ENCODE data around the gene ZBTB16.

Gene ZBTB16

GRCh38 chr11:114188851-114189570 is 129.5 kb downstream of the ZBTB16 start (continued):
- TF ChIP-seq ZNF394 (tag by site-specific recombination; IDR thresholded peaks at IDR 0.05; ENCODE audit: borderline replicate concordance) (no peak), AEBP2 (tag by site-specific recombination; IDR thresholded peaks at IDR 0.05; ENCODE audit: borderline replicate concordance) (no peak), ZNF549 (tag by site-specific recombination; IDR thresholded peaks at IDR 0.05) (no peak), SCRT1 (tag by site-specific recombination; IDR thresholded peaks at IDR 0.05; ENCODE audit: borderline replicate concordance) (no peak), ZNF426 (tag by site-specific recombination; IDR thresholded peaks at IDR 0.05) (no peak), ZNF76 (tag by site-specific recombination; IDR thresholded peaks at IDR 0.05; ENCODE audit: borderline replicate concordance, low read depth) (no peak)

- H3K27ac ChIP-seq (ENCODE audit: extremely low read depth, low read depth, low read length): no peak overlapping the region
- peaks cover 0 to 10% of the 10 kb centered on the region in 2 experiments; a peak in 1 of 3 replicates for H3K36me3 ChIP-seq (ENCODE audit: control insufficient read depth in 2 of 2, insufficient read depth in 1 of 2, low read length in 2 of 2)
- ChIA-PET CTCF (interaction anchor here (1.2 to 6.4 kb wide), 2 partner anchors 9 to 197 kb away, joined by 3 to 51 read pairs; no protein-coding TSS in a partner anchor), POLR2A (no interaction called here)
- TF ChIP-seq ZNF274 (IDR thresholded peaks at IDR 0.05; ENCODE audit: low read length) (no peak), ZNF274 (tag by site-specific recombination; IDR thresholded peaks at IDR 0.05; ENCODE audit: borderline replicate concordance) (no peak), ZBTB1 (tag by site-specific recombination; IDR thresholded peaks at IDR 0.05) (no peak), SP3 (tag by site-specific recombination; IDR thresholded peaks at IDR 0.05) (no peak), ZNF404 (tag by site-specific recombination; IDR thresholded peaks at IDR 0.05) (no peak), ZNF610 (tag by site-specific recombination; IDR thresholded peaks at IDR 0.05; ENCODE audit: borderline replicate concordance) (no peak), ZNF366 (tag by site-specific recombination; conservative IDR thresholded peaks at IDR 0.05) (no peak), ZNF214 (tag by site-specific recombination; IDR thresholded peaks at IDR 0.05; ENCODE audit: borderline replicate concordance) (no peak), KLF17 (tag by site-specific recombination; IDR thresholded peaks at IDR 0.05) (no peak), ZXDB (tag by site-specific recombination; IDR thresholded peaks at IDR 0.05) (no peak), SP2 (tag by site-specific recombination; IDR thresholded peaks at IDR 0.05) (no peak), ZNF223 (tag by site-specific recombination; IDR thresholded peaks at IDR 0.05) (no peak), ZBTB49 (tag by site-specific recombination; IDR thresholded peaks at IDR 0.05; ENCODE audit: low read depth) (no peak)
- peaks cover 3% of the 10 kb centered on the region for H3K4me1 ChIP-seq (ENCODE audit: control insufficient read depth, insufficient read depth, low read length)
- H3K4me3 ChIP-seq (ENCODE audit: low read depth, low read length): no peak overlapping the region
- no peaks in the 10 kb centered on the region for H3K9me3 ChIP-seq (ENCODE audit: control insufficient read depth, insufficient read depth, low read depth, low read length)
These were observed 131.1 kb downstream of the ZBTB16 start for GRCh38 chr11:114190630-114191029.

All from HEK293 (cell line).